NT2/D1 (cell line): Measurements from ENCODE around the gene CCDC85C.

Experiments used
- DNase-seq: peaks from one replicate; pipeline ENCODE4 v3.0.0-alpha.2; 2011; ENCODE audit warnings: low read depth, low spot score
- H3K27me3 ChIP-seq: 2 replicates; pipeline ENCODE4 v1.6.0; 2011; ENCODE audit warnings: mild to moderate bottlenecking; ENCODE audit not compliant: insufficient read length, insufficient read depth
- H3K36me3 ChIP-seq: 2 replicates; pipeline ENCODE4 v1.6.1; 2011; ENCODE audit warnings: mild to moderate bottlenecking, low read length, mixed read lengths; ENCODE audit not compliant: insufficient read depth, insufficient read length
- H3K4me1 ChIP-seq: 2 replicates; pipeline ENCODE4 v1.5.1; 2011; ENCODE audit not compliant: insufficient read depth, insufficient read length
- H3K4me3 ChIP-seq: 2 replicates; pipeline ENCODE4 v1.5.1; 2011; ENCODE audit warnings: low read depth; ENCODE audit not compliant: insufficient read length
- H3K9ac ChIP-seq: 2 replicates; pipeline ENCODE4 v1.6.0; 2011; ENCODE audit warnings: low read depth; ENCODE audit not compliant: insufficient read length
- H3K9me3 ChIP-seq: 2 replicates; pipeline ENCODE4 v1.5.1; 2011; ENCODE audit warnings: mild to moderate bottlenecking, low read length; ENCODE audit not compliant: insufficient read depth
- SUZ12 ChIP-seq: IDR thresholded peaks from 2 replicates; pipeline ENCODE4 v1.6.1; 2011; ENCODE audit not compliant: insufficient read length, insufficient read depth; ENCODE audit errors: extremely low read depth
- YY1 ChIP-seq: IDR thresholded peaks from 2 replicates; pipeline ENCODE4 v1.6.1; 2011; ENCODE audit not compliant: insufficient read length, insufficient read depth
- ZNF274 ChIP-seq: IDR thresholded peaks from 2 replicates; pipeline ENCODE4 v1.6.1; 2011; ENCODE audit warnings: mild to moderate bottlenecking, low read depth, low read length

Gene CCDC85C

DNA sequence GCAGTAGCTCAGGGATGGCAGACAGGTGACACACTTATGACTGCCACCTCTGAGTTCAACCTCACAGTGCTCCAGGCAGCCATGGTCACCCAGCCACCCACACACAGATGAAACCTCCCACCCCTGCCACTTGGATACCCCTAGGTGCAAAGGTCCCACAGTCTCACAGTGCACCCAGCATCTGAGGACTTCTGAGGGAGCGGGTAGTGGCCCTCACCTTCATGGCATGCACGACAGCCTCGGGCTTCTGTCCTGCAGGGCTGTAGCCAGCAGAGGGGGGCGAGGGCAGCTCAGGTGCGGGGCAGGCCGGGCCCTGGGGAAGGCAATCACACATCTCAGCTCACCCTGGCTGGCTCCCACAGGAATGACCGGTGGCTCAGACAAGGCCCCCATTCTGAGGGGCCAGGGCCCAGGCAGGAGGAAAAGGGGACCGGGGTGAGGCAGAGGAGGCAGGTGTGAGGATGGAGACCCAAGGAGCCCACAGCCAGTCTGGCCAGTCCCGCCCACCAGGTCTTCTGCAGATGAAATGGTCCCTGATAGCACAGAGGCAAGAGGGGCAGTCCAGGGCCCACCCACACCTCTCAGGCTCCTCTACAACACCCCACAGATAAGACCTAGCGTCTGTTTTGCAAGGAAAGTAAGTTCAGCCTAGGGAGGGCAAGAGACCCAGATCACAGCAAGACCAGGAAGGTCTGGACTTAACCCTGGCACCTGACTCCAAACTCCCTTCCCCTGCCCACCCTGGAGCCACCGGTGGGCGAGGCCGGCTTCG, 87.0 kb downstream of the CCDC85C start:
- DNase-seq, result no peak
- Histone ChIP-seq H3K27me3 (no peaks in the 10 kb centered on the region), H3K4me3 (no peak overlapping the region), H3K4me1 (peaks cover 10% of the 10 kb centered on the region), H3K36me3 (peaks cover 64% of the 10 kb centered on the region), H3K9me3 (no peaks in the 10 kb centered on the region), H3K9ac (no peak overlapping the region)
- TF ChIP-seq SUZ12 (no peak), ZNF274 (no peak), YY1 (no peak)

GRCh38 chr14:99516156-99516870, 87.7 kb downstream of the CCDC85C start:
- Histone ChIP-seq H3K9me3 (no peaks in the 10 kb centered on the region), H3K9ac (no peak overlapping the region)

GRCh38 chr14:99515301-99516155, 88.5 kb downstream of the CCDC85C start:
- H3K36me3 ChIP-seq, result peaks cover 63% of the 10 kb centered on the region
- no peak for TF ChIP-seq SUZ12
- TF ChIP-seq ZNF274, result no peak
- no peak for TF ChIP-seq YY1
- H3K9me3 ChIP-seq, result no peaks in the 10 kb centered on the region
- H3K27me3 ChIP-seq, result no peaks in the 10 kb centered on the region
- no peak overlapping the region for H3K4me3 ChIP-seq
- DNase-seq, result no peak
- H3K4me1 ChIP-seq, result peaks cover 2% of the 10 kb centered on the region
- H3K9ac ChIP-seq, result no peak overlapping the region

More at GRCh38 chr14:99516156-99516870, 87.7 kb downstream of the CCDC85C start:
- no peaks in the 10 kb centered on the region for H3K27me3 ChIP-seq
- H3K4me3 ChIP-seq, result no peak overlapping the region
- peaks cover 3% of the 10 kb centered on the region for H3K4me1 ChIP-seq
- H3K36me3 ChIP-seq, result peaks cover 64% of the 10 kb centered on the region
- no peak for DNase-seq
- TF ChIP-seq ZNF274, result no peak
- TF ChIP-seq YY1, result no peak
- no peak for TF ChIP-seq SUZ12

GRCh38 chr14:99514552-99515300, 89.3 kb downstream of the CCDC85C start:
- Histone ChIP-seq H3K4me1 (peaks cover 2% of the 10 kb centered on the region), H3K36me3 (peaks cover 63% of the 10 kb centered on the region), H3K9me3 (no peaks in the 10 kb centered on the region), H3K4me3 (no peak overlapping the region), H3K27me3 (no peaks in the 10 kb centered on the region), H3K9ac (no peak overlapping the region)
- no peak for TF ChIP-seq ZNF274
- TF ChIP-seq SUZ12, result no peak
- no peak for TF ChIP-seq YY1
- DNase-seq, result no peak

GRCh38 chr14:99513946-99514551, 90.0 kb downstream of the CCDC85C start:
- no peak for DNase-seq
- peaks cover 6% of the 10 kb centered on the region for H3K4me1 ChIP-seq
- no peak for TF ChIP-seq ZNF274
- no peak for TF ChIP-seq SUZ12
- TF ChIP-seq YY1, result no peak
- no peak overlapping the region for H3K9ac ChIP-seq
- no peaks in the 10 kb centered on the region for H3K27me3 ChIP-seq
- H3K9me3 ChIP-seq, result no peaks in the 10 kb centered on the region
- peaks cover 64% of the 10 kb centered on the region for H3K36me3 ChIP-seq
- no peak overlapping the region for H3K4me3 ChIP-seq

GRCh38 chr14:99513183-99513694, 90.8 kb downstream of the CCDC85C start:
- no peaks in the 10 kb centered on the region for H3K9me3 ChIP-seq
- no peaks in the 10 kb centered on the region for H3K27me3 ChIP-seq
- DNase-seq, result no peak
- H3K9ac ChIP-seq, result no peak overlapping the region
- peaks cover 8% of the 10 kb centered on the region for H3K4me1 ChIP-seq
- TF ChIP-seq SUZ12 (no peak), YY1 (no peak), ZNF274 (no peak)
- peaks cover 72% of the 10 kb centered on the region for H3K36me3 ChIP-seq
- H3K4me3 ChIP-seq, result no peak overlapping the region
